GM21576 (cell line): ENCODE measurements around the gene CRCP.
"Not testable (repeated sequence)": the region's sequence is repeated elsewhere in the genome, so short reads cannot be mapped to it uniquely, and the experiment has no call there.

Experiments used
- ATAC-seq: cut with Tn5 transposase; IDR thresholded peaks from one replicate; pipeline ENCODE4 v1.9.1; 2021; ENCODE audit warnings: mild to moderate bottlenecking, moderate library complexity; ENCODE audit not compliant: unreplicated experiment

Gene CRCP

GRCh38 chr7:66152371-66153191 is 37.9 kb downstream of the CRCP start:
- ATAC-seq, result no peak

- no peak for ATAC-seq
Observed at GRCh38 chr7:66153691-66154090, 39.0 kb downstream of the CRCP start.

- not testable (repeated sequence) for ATAC-seq
Observed at GRCh38 chr7:66156035-66156434, 41.4 kb downstream of the CRCP start.

DNA sequence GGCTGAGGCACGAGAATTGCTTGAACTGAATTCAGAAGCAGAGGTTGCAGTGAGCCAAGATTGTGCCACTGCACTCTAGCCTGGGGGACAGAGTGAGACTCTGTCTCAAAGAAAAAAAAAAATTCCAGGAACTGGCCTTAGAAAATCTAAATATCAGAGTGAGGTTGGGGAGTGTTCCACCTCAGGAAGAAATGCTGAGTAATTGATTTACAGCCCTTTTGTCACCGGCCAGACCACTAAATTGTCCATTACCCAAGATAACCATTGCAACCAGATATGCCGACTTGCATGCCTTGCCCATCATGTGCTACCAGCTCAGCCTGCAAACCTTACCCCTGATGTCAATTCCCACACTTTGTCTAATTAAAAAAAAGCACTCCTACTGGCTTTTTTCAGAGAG is 42.4 kb downstream of the CRCP start:
- ATAC-seq, result no peak

- ATAC-seq, result no peak
Observed at GRCh38 chr7:66162622-66163021, 48.0 kb downstream of the CRCP start.

DNA sequence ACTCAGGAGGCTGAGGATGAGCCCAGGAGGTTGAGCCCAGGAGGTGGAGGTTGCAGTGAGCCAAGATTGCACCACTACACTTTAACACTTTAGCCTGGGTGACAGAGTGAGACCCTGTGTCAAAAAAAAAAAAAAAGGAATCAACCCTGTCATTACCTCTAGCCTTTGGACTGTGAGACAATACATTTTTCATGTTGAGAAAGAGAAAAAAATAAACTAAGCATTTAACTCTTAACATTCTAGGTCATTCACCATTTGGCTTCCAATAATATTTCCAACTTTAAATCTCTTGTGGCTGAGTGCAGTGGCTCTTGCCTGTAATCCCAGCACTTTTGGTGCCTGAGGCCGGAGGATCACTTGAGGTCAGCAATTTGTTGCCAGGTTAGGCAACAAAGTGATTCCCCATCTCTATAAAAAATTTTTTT is 48.6 kb downstream of the CRCP start:
- no peak for ATAC-seq

DNA sequence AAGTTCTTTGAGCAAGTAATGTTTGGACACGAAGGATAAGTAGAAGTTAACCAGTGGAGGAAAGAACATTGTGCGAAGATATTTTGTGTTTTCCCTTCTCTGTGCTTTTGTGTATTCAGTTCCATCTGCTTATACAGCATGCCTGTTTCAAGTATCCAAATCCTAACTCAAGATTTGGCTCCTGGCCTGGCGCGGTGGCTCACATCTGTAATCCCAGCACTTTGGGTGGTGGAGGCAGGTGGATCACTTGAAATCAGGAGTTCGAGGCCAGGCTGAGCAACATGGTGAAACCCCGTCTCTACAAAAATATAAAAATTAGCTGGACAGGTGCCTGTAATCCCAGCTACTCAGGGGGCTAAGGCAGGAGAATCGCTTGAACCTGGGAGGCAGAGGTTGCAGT is 49.7 kb downstream of the CRCP start:
- no peak for ATAC-seq

DNA sequence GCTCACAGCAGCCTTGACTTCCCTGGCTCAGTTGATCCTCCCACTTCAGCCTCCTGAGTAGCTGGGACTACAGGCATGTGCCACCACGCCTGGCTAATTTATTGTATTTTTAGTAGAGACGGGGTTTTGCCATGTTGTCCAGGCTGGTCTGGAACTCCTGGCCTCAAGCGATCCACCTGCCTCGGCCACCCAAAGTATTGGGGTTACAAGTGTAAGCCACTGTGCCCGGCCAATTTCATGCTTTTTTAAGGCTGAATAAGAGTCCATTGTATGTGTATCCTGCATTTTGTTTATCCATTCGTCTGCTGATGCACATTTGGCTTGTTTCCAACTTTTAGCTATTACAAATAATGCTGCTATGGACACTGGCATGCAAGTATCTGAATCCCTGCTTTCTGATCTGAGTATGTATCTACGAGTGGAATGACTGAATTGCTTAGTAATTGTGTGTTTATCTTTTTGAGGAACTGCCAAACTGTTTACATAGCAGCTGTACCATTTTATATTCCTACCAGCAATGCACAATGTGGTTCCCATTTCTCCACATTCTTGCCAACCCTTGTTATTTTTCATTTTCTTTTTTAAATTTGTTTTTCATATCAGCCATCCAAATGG is 53.2 kb downstream of the CRCP start:
- no peak for ATAC-seq

GRCh38 chr7:66169616-66170015 is 55.0 kb downstream of the CRCP start:
- no peak for ATAC-seq

- ATAC-seq, result no peak
Observed at GRCh38 chr7:66170309-66171231, 55.9 kb downstream of the CRCP start.

- not testable (repeated sequence) for ATAC-seq
Observed at GRCh38 chr7:66172536-66173401, 58.1 kb downstream of the CRCP start.

- no peak for ATAC-seq
Observed at GRCh38 chr7:66173856-66174255, 59.2 kb downstream of the CRCP start.

- ATAC-seq, result not testable (repeated sequence)
Observed at GRCh38 chr7:66175006-66175405, 60.4 kb downstream of the CRCP start.

DNA sequence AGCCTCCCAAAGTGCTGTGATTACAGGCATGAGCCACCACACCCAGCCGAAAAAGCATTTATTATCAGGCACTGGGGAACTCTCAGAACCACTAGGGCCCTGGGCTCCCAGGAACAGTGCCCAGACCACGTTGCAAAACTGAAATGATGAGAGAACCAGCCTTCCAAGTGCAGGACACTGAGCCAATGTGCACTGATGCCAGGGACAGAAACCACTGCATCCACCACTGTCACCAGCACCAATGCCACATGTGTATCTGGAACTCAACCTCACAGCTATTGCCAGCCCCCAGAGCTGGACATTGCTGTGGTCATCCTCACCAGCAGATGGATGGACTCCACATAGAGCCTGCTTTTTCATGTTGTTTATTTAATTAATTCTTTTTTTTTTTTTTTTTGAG is 62.3 kb downstream of the CRCP start:
- no peak for ATAC-seq

GRCh38 chr7:66178258-66178657 is 63.6 kb downstream of the CRCP start:
- no peak for ATAC-seq

- ATAC-seq, result no peak
Observed at GRCh38 chr7:66181329-66181728, 66.7 kb downstream of the CRCP start.

- ATAC-seq, result no peak
Observed at GRCh38 chr7:66181845-66182244, 67.2 kb downstream of the CRCP start.

DNA sequence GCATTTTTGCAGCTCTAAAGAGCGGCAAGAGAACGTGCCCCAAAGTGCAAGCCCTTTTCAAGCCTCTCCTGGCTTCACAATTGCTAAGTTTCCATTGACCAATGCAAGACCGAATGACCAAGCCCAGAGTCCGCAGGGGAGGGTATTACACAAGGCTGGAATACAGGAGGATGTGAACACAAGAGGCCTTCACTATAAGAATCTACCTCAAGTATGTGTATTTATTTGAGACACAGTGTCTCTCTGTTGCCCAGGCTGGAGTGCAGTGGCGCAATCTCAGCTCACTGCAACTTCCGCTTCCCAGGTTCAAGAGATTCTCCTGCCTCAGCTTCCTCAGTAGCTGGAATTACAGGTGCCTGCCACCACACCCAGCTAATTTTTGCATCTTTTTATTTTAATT is 68.3 kb downstream of the CRCP start:
- no peak for ATAC-seq

DNA sequence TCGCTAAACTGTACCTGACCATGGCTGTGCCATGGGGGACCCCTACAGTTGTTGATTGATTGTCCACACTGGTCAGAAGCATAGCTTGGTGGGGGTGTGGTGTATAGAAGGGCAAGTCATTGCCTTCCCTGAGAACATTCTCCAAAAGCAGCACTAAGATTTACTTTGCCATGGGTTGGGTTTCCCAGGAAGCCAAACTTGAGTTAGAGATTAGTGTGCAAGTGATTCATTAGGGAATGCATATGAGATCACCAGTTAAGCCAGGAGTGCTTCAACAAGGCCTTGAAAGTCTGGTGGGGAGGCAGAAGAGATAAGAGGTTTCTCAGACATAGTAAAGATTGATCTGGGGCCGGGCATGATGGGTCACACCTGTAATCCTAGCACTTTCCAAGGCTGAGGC is 69.1 kb downstream of the CRCP start:
- no peak for ATAC-seq

GRCh38 chr7:66185680-66186187 is 71.1 kb downstream of the CRCP start:
- ATAC-seq, result no peak
